Ishikawa (cell line): ENCODE measurements around the gene RNASEH1.

Experiments used
- EP300 ChIP-seq: IDR thresholded peaks from 2 replicates; pipeline ENCODE4 v1.6.1; 2012; ENCODE audit warnings: borderline replicate concordance
- TF ChIP-seq, protein P1 (sequence below): IDR thresholded peaks from 2 replicates; pipeline ENCODE4 v1.6.1; 2012; ENCODE audit warnings: low read depth, mild to moderate bottlenecking
- TF ChIP-seq, protein P2 (sequence below): IDR thresholded peaks from 2 replicates; pipeline ENCODE4 v1.6.1; 2012

DNA sequence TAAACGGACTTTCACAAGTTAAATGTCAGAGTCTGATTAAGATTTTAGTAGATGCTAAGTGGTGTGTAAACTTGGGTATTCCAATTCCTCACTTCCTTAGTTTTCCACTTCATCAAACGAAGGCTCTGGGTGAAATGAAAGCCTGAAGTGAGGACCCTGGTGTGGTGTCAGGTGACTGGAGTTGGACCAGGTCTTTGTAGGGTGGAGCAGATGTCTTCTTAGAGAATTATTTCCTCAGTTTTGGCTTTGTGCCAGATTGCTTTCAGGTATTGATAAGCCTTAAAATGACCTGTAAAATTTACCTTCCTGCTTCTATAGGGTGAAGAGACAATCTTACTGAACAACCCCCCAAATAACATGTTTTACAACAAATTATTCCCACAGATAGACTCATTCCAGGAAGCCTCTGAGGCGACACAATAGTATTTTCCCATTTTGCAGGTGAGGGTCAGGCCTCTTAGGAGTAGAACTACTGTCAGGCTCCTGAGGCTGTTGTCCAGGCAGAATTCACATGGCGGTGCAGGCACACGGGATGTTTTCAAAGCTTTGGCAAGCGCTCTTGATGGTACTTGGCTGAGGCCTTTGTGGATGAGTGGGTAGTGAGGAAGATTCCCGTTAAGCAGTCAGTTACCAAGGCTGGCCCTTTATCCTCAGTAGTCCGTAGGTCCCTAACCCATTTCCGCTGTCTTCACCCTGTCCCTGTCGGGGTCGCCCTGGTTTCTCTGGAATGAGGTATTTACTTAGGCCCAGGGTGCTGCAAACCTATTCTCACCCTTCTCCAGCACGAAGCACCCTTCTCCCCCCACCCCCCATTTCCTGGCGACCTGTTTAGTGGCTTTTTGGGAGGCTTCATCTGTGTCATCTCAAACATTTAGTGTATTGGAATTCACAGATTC is 23.5 kb upstream of the RNASEH1 start:
- no peak for TF ChIP-seq EP300
- TF ChIP-seq, protein P1, sequence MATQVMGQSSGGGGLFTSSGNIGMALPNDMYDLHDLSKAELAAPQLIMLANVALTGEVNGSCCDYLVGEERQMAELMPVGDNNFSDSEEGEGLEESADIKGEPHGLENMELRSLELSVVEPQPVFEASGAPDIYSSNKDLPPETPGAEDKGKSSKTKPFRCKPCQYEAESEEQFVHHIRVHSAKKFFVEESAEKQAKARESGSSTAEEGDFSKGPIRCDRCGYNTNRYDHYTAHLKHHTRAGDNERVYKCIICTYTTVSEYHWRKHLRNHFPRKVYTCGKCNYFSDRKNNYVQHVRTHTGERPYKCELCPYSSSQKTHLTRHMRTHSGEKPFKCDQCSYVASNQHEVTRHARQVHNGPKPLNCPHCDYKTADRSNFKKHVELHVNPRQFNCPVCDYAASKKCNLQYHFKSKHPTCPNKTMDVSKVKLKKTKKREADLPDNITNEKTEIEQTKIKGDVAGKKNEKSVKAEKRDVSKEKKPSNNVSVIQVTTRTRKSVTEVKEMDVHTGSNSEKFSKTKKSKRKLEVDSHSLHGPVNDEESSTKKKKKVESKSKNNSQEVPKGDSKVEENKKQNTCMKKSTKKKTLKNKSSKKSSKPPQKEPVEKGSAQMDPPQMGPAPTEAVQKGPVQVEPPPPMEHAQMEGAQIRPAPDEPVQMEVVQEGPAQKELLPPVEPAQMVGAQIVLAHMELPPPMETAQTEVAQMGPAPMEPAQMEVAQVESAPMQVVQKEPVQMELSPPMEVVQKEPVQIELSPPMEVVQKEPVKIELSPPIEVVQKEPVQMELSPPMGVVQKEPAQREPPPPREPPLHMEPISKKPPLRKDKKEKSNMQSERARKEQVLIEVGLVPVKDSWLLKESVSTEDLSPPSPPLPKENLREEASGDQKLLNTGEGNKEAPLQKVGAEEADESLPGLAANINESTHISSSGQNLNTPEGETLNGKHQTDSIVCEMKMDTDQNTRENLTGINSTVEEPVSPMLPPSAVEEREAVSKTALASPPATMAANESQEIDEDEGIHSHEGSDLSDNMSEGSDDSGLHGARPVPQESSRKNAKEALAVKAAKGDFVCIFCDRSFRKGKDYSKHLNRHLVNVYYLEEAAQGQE = no peak
- TF ChIP-seq, protein P2, sequence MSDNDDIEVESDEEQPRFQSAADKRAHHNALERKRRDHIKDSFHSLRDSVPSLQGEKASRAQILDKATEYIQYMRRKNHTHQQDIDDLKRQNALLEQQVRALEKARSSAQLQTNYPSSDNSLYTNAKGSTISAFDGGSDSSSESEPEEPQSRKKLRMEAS = no peak
